ENCODE data around the gene UNC80.
A peak's percentile ranks its signal among the peaks of the same experiment; 100 is the strongest.

Gene UNC80

GRCh38 chr2:209973328-209973727 is 201.7 kb downstream of the UNC80 start:
- no peak for TF ChIP-seq CTCF (conservative IDR thresholded peaks at IDR 0.05; ENCODE audit: low read depth, low read length)
- no peak overlapping the region for H3K4me3 ChIP-seq (ENCODE audit: low read depth, low read length)
- no peak for DNase-seq (ENCODE audit: low read depth)

DNA sequence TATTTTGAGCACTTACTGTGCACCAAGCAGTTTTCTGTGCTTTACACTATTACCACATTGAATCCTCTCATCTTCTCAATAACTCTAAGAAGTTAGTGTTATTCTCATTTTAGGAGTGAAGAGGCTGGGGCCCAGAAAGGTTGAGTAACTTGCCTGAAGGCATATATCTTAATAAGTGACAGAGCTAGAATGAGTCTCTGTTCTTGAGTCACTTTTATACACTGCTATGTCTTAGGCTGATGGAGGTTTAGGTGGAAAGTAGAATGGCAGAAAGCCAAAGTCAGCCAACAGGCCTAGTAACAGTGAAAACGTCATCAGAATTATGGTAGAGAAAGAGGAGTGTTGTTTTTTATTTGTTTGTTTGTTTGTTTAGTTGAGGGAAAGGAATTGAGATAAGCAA is 202.9 kb downstream of the UNC80 start:
- DNase-seq (ENCODE audit: low read depth): no peak
- TF ChIP-seq CTCF (conservative IDR thresholded peaks at IDR 0.05; ENCODE audit: low read depth, low read length): no peak

DNA sequence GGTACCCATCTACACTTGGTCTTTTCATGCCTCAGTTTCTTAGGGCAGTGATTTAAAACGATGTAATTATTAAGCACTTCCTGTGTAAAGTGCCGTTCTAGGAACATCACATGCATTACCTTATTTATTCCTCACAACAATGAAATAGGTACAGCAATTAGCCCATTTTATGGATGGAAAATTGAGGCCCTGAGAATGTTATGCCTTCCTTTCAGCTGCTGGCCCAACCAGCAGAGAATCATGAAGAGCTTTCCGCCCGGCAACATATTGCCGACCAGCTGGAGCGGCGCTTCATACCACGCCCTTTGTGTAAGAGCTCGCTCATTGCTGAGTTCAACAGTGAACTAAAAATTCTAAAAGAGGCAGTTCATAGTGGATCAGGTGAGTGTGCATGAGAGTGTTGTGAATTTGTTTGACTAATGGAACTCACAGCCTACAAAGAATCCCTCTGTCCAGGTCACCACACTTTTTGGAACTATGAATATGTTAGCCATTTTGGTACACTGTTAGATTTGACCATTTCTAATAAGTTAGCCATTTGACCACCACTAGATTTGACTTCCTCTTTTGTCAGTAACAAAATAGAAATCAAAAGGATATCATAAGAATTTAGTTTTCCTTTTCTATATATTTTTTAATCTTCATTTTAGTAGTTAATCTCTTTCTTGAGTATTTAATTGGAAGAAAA is 205.2 kb downstream of the UNC80 start:
- no peak for TF ChIP-seq CTCF (conservative IDR thresholded peaks at IDR 0.05; ENCODE audit: low read depth, low read length)
- H3K4me3 ChIP-seq (ENCODE audit: low read depth, low read length): no peak overlapping the region
- no peak for DNase-seq (ENCODE audit: low read depth)

More for the DNA sequence above, 202.9 kb downstream of the UNC80 start:
- H3K4me3 ChIP-seq (ENCODE audit: low read depth, low read length): no peak overlapping the region

DNA sequence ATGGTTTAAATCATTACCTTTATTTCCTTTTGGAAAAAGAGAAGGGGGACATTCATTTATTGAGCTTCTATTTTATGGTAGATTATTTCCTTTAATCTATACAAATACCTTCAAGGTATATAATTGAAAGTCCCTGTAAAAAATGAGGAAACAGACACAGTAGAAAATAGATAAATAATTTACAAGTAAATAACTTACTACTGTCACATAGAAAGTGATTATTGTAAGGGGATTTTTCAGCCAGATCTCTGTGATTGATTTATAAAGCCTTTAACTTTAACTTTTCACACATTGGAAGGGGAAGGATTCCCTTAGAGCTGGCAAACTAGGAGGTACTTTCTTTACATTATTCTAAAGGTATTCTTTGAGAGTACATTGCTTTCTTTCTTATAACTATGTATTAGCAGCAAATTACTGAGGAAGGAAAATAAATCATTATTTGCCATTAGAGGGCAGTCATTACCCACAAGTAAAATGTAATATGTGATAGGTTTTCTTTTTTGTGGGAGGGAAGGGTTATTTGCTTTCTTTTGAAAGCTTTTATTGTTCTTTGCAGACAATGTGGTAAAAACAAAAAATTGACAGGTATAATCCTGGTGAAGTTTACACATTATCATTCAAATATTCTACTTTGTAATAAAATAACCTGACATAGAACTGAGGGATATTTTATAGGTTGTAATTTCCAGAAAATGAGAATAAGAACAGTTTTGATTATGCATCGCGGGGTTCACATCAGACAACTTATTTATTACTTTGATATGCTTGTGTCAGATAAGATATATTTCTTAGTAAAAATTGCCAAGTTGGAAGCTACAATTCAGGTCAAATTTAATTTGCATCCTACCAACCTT is 206.0 kb downstream of the UNC80 start:
- peak; percentile 54 for TF ChIP-seq CTCF (conservative IDR thresholded peaks at IDR 0.05; ENCODE audit: low read depth, low read length)
- peak; percentile 70 for DNase-seq (ENCODE audit: low read depth)
- no peak overlapping the region for H3K4me3 ChIP-seq (ENCODE audit: low read depth, low read length)

GRCh38 chr2:209984291-209984690 is 212.7 kb downstream of the UNC80 start:
- no peak overlapping the region for H3K4me3 ChIP-seq (ENCODE audit: low read depth, low read length)
- no peak for TF ChIP-seq CTCF (conservative IDR thresholded peaks at IDR 0.05; ENCODE audit: low read depth, low read length)
- no peak for DNase-seq (ENCODE audit: low read depth)

GRCh38 chr2:209985874-209986273 is 214.2 kb downstream of the UNC80 start:
- no peak for DNase-seq (ENCODE audit: low read depth)
- H3K4me3 ChIP-seq (ENCODE audit: low read depth, low read length): no peak overlapping the region
- no peak for TF ChIP-seq CTCF (conservative IDR thresholded peaks at IDR 0.05; ENCODE audit: low read depth, low read length)

All from choroid plexus epithelial cell (primary cell).